ENCODE results near the gene INPP5D. TPM values are rescaled to one million over a fixed set of nuclear protein-coding genes. Genes with fewer than 3 reads are reported as not detected.

Gene INPP5D
- total RNA-seq, 2 experiments from 2014 or later: 79.5 to 92.6 TPM

GRCh38 chr2:233209117-233209532, 149.0 kb downstream of the INPP5D start:
- no peaks in the 10 kb centered on the region for H3K9me2 ChIP-seq (ENCODE audit: insufficient read depth, low read length)
- peaks cover 22% of the 10 kb centered on the region for H3K36me3 ChIP-seq (ENCODE audit: insufficient read depth, low read length)
- H3K4me3 ChIP-seq (ENCODE audit: low read depth, low read length, poor library complexity, severe bottlenecking): no peak overlapping the region
- H3K27ac ChIP-seq (ENCODE audit: low read depth, low read length, poor library complexity, severe bottlenecking): no peak overlapping the region
- no peaks in the 10 kb centered on the region for H4K20me1 ChIP-seq (ENCODE audit: insufficient read depth, low read length)
- BruUV-seq (replicated peaks): no TSS peak
- no peaks in the 10 kb centered on the region for H3K9me3 ChIP-seq (ENCODE audit: low read length)
- no peak for TF ChIP-seq EZH2phosphoT487 (IDR thresholded peaks at IDR 0.05; ENCODE audit: borderline replicate concordance, low read depth, low read length)
- no peak for TF ChIP-seq CTCF (conservative IDR thresholded peaks at IDR 0.05; ENCODE audit: low read length)
- DNase-seq (ENCODE audit: low spot score): no peak
- intact Hi-C loops (cut with micrococcal nuclease; ENCODE audit: unreplicated experiment): no loop called here
- ChIA-PET POLR2A (interaction anchor here (1.4 kb wide), 1 partner anchor 24 kb away, joined by 3 read pairs; no protein-coding TSS in a partner anchor), CTCF (ENCODE audit: unreplicated experiment) (no interaction called here)
- no peaks in the 10 kb centered on the region for H3K79me2 ChIP-seq (ENCODE audit: insufficient read depth, low read depth, low read length)
- no peak overlapping the region for H2AFZ ChIP-seq (ENCODE audit: low read length)
- H3K4me1 ChIP-seq (ENCODE audit: insufficient read depth, low read length, poor library complexity, severe bottlenecking): peaks cover 22% of the 10 kb centered on the region
- peak overlapping the region; percentile 1; the same call in 1 of the 2 replicates for H3K4me2 ChIP-seq (ENCODE audit: low read length)

GRCh38 chr2:233209533-233210171, 149.5 kb downstream of the INPP5D start:
- Histone ChIP-seq H2AFZ (ENCODE audit: low read length) (no peak overlapping the region), H3K9me2 (ENCODE audit: insufficient read depth, low read length) (no peaks in the 10 kb centered on the region), H4K20me1 (ENCODE audit: insufficient read depth, low read length) (no peaks in the 10 kb centered on the region), H3K4me1 (ENCODE audit: insufficient read depth, low read length, poor library complexity, severe bottlenecking) (peaks cover 22% of the 10 kb centered on the region), H3K9me3 (ENCODE audit: low read length) (no peaks in the 10 kb centered on the region), H3K4me3 (ENCODE audit: low read depth, low read length, poor library complexity, severe bottlenecking) (no peak overlapping the region), H3K36me3 (ENCODE audit: insufficient read depth, low read length) (peaks cover 17% of the 10 kb centered on the region), H3K4me2 (ENCODE audit: low read length) (peak overlapping the region; percentile 22; the same call in 1 of the 2 replicates), H3K79me2 (ENCODE audit: insufficient read depth, low read depth, low read length) (no peaks in the 10 kb centered on the region), H3K27ac (ENCODE audit: low read depth, low read length, poor library complexity, severe bottlenecking) (no peak overlapping the region)
- intact Hi-C loops (cut with micrococcal nuclease; ENCODE audit: unreplicated experiment): no loop called here
- TF ChIP-seq EZH2phosphoT487 (IDR thresholded peaks at IDR 0.05; ENCODE audit: borderline replicate concordance, low read depth, low read length): no peak
- no peak for TF ChIP-seq CTCF (conservative IDR thresholded peaks at IDR 0.05; ENCODE audit: low read length)
- ChIA-PET CTCF (ENCODE audit: unreplicated experiment) (no interaction called here), POLR2A (interaction anchor here (0.6 to 0.7 kb wide), 2 partner anchors 43 to 593 kb away, joined by 3 to 4 read pairs; no protein-coding TSS in a partner anchor)
- BruUV-seq (replicated peaks): no TSS peak
- DNase-seq (ENCODE audit: low spot score): no peak

GRCh38 chr2:233210281-233210680, 150.1 kb downstream of the INPP5D start:
- DNase-seq (ENCODE audit: low spot score): no peak
- BruUV-seq (replicated peaks): no TSS peak
- Histone ChIP-seq H4K20me1 (ENCODE audit: insufficient read depth, low read length) (no peaks in the 10 kb centered on the region), H3K9me2 (ENCODE audit: insufficient read depth, low read length) (no peaks in the 10 kb centered on the region), H3K27ac (ENCODE audit: low read depth, low read length, poor library complexity, severe bottlenecking) (no peak overlapping the region), H3K36me3 (ENCODE audit: insufficient read depth, low read length) (peaks cover 13% of the 10 kb centered on the region; the same call in 1 of the 2 replicates), H3K9me3 (ENCODE audit: low read length) (no peaks in the 10 kb centered on the region), H2AFZ (ENCODE audit: low read length) (no peak overlapping the region), H3K4me3 (ENCODE audit: low read depth, low read length, poor library complexity, severe bottlenecking) (no peak overlapping the region), H3K79me2 (ENCODE audit: insufficient read depth, low read depth, low read length) (no peaks in the 10 kb centered on the region), H3K4me1 (ENCODE audit: insufficient read depth, low read length, poor library complexity, severe bottlenecking) (peaks cover 22% of the 10 kb centered on the region), H3K4me2 (ENCODE audit: low read length) (no peak overlapping the region)
- POLR2A ChIA-PET: interaction anchor here (0.6 kb wide), 1 partner anchor 594 kb away, joined by 4 read pairs; no protein-coding TSS in a partner anchor
- CTCF ChIA-PET (ENCODE audit: unreplicated experiment): interaction anchor here (0.6 kb wide), 1 partner anchor 156 kb away, joined by 3 read pairs; no protein-coding TSS in a partner anchor
- no peak for TF ChIP-seq EZH2phosphoT487 (IDR thresholded peaks at IDR 0.05; ENCODE audit: borderline replicate concordance, low read depth, low read length)
- no peak for TF ChIP-seq CTCF (conservative IDR thresholded peaks at IDR 0.05; ENCODE audit: low read length)
- intact Hi-C loops (cut with micrococcal nuclease; ENCODE audit: unreplicated experiment): no loop called here

Data from OCI-LY7 (cell line).